Adipocyte (in vitro differentiated cells): Measurements from ENCODE around the gene MADD.

Experiments
- DNase-seq: peaks from one replicate; pipeline ENCODE4 v3.0.0-alpha.2; 2015; ENCODE audit warnings: low read depth
- H3K27me3 ChIP-seq: replicated peaks from 2 replicates; pipeline ENCODE4 v1.7.0; 2013; ENCODE audit warnings: mild to moderate bottlenecking, low read length, moderate library complexity; ENCODE audit not compliant: control insufficient read depth, insufficient read depth
- H3K36me3 ChIP-seq: 2 replicates; pipeline ENCODE4 v1.7.0; 2013; ENCODE audit warnings: low read length, mild to moderate bottlenecking, moderate library complexity; ENCODE audit not compliant: control insufficient read depth, insufficient read depth, severe bottlenecking
- H3K4me1 ChIP-seq: 2 replicates; pipeline ENCODE4 v1.7.0; 2013; ENCODE audit warnings: mild to moderate bottlenecking, low read length, moderate library complexity; ENCODE audit not compliant: control insufficient read depth, insufficient read depth
- H3K4me3 ChIP-seq: 2 replicates; pipeline ENCODE4 v1.7.0; 2013; ENCODE audit warnings: mild to moderate bottlenecking, low read length, moderate library complexity
- H3K9ac ChIP-seq: 2 replicates; pipeline ENCODE4 v1.7.0; 2013; ENCODE audit warnings: mild to moderate bottlenecking, low read length, moderate library complexity
- H3K9me3 ChIP-seq: 2 replicates; pipeline ENCODE4 v1.7.0; 2013; ENCODE audit warnings: mild to moderate bottlenecking, low read length, moderate library complexity; ENCODE audit not compliant: control insufficient read depth

MADD gene

DNA sequence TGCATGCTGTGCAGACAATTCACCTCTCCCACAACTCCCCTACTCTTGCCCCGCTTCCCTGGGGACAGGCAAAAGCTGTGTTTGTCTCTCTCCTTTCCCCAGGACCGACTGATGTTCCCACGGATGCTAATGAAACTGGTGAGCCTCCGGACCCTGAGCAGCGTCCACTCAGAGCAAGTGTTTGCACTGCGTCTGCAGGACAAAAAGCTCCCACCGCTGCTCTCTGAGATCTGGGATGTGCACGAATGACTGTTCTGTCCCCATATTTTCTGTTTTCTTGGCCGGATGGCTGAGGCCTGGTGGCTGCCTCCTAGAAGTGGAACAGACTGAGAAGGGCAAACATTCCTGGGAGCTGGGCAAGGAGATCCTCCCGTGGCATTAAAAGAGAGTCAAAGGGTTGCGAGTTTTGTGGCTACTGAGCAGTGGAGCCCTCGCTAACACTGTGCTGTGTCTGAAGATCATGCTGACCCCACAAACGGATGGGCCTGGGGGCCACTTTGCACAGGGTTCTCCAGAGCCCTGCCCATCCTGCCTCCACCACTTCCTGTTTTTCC is 1.4 kb upstream of the MADD start:
- Histone ChIP-seq H3K9me3 (no peaks in the 10 kb centered on the region), H3K27me3 (no peaks in the 10 kb centered on the region), H3K36me3 (peaks cover 39% of the 10 kb centered on the region), H3K9ac (peak overlapping the region; percentile 84), H3K4me3 (peak overlapping the region; percentile 80), H3K4me1 (peaks cover 45% of the 10 kb centered on the region)
- no peak for DNase-seq

DNA sequence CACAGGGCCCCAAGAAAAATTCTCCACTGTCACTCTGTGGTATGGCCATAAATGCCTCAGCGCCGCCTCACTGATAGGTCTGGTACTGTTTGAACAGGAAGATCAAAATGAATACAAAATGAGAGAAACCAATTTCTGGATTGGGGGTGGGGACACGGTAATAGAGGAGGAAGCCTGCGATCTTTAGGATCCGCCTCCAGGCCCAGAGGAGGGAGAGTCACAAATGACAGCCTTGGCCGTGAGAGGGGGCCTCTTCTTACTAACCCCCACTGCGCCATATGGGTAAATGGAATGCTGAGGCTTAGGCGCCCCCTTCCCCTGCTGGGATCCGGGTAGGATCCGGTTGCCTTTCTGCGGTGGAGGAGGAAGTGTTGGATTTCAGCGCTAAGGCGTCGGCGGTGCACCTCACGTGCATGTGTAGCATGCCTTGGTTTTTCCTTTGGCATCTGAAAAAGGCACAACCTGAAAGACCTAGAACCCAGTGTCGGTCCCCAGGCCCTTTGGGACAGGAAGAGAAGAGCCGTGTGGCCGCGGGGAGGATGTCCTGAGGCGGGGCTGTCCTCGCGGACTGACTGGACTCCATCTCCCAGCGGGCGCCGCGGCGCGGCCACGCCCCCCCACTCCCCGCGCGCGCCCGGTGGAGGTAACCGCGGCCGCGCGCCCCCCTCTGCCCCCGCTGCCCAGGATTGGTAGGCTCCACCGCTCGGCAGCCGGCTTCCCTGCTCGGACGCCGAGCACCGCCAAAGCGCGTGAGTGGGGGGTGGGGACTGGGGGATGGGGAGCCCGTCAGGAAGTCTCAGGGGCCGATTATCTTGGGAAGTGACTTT is 718 bp upstream of the MADD start:
- Histone ChIP-seq H3K27me3 (no peaks in the 10 kb centered on the region), H3K9ac (peak overlapping the region; percentile 87), H3K4me3 (peak overlapping the region; percentile 82), H3K36me3 (peaks cover 38% of the 10 kb centered on the region), H3K4me1 (peaks cover 44% of the 10 kb centered on the region), H3K9me3 (no peaks in the 10 kb centered on the region)
- DNase-seq: peak; percentile 93

DNA sequence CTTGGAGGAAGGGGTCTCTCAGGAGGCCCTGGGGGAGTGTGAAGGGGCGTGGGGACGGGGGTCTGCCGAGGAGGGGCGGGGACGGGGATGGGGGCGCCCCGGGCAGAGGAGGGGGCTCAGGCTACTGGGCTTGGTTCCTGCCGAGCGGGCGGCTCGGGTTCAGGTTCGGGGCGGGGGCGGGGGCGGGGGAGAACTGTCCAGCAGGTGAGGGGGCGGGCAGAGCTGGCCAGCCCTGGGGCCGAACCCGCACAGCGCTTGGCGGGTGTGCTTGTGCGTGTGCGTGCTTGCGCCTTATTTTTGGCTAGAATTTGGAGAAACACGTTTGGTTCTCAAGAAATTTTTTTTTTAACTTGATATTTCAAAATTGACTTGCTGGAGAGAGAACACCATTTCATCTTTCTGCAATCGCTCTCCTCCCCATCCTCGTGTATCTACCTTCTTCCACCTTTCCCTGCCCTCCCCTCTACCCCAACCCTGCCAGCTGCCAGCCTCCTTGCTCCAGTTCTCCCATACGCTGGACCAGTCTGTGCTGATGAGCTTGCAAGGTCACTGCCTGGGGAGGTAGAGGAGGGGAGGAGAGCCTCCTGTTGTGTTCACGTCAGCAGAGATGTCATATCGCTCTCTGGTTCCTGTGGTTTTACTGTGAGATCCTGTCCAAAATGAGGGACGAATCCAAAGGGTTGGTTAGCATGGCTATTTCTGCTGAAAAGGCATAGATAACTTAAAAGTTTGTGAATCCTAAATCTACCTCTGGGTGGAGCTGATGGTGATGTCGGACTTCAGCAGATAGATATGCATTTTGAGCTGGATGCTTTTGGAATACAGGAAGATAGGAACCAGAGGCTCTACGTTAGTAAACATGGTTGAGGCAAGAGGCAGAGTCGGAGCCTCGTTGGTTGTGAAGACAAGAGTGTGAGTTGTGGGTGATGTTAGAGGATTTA is 668 bp downstream of the MADD start:
- peaks cover 36% of the 10 kb centered on the region for H3K4me1 ChIP-seq
- DNase-seq: peak; percentile 55
- no peaks in the 10 kb centered on the region for H3K27me3 ChIP-seq
- peak overlapping the region; percentile 87 for H3K9ac ChIP-seq
- peak overlapping the region; percentile 82 for H3K4me3 ChIP-seq
- H3K36me3 ChIP-seq: peaks cover 44% of the 10 kb centered on the region
- H3K9me3 ChIP-seq: no peaks in the 10 kb centered on the region

DNA sequence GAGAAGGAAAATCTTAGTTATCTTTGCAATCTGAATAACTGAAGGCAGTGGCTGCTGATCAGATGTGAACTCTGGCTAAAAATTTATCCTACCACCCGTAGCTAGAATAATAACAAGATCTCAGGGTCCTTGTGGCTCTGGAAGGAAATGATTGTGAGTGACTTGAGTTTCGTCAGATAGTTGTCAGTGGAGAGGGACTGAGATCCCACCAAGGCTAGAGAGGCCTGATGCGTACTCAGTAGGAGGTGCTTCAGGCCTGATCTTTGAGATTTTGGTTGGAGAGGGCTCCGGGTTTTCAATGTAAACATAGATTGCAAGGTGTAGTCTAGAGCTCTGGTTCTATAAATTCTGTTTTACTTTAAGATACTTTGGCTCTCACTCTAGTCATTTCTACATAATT is 1.4 kb downstream of the MADD start:
- DNase-seq: no peak
- no peak overlapping the region for H3K9ac ChIP-seq
- peak overlapping the region; percentile 80 for H3K4me3 ChIP-seq
- no peaks in the 10 kb centered on the region for H3K27me3 ChIP-seq
- no peaks in the 10 kb centered on the region for H3K9me3 ChIP-seq
- H3K36me3 ChIP-seq: peaks cover 45% of the 10 kb centered on the region
- peaks cover 33% of the 10 kb centered on the region for H3K4me1 ChIP-seq

DNA sequence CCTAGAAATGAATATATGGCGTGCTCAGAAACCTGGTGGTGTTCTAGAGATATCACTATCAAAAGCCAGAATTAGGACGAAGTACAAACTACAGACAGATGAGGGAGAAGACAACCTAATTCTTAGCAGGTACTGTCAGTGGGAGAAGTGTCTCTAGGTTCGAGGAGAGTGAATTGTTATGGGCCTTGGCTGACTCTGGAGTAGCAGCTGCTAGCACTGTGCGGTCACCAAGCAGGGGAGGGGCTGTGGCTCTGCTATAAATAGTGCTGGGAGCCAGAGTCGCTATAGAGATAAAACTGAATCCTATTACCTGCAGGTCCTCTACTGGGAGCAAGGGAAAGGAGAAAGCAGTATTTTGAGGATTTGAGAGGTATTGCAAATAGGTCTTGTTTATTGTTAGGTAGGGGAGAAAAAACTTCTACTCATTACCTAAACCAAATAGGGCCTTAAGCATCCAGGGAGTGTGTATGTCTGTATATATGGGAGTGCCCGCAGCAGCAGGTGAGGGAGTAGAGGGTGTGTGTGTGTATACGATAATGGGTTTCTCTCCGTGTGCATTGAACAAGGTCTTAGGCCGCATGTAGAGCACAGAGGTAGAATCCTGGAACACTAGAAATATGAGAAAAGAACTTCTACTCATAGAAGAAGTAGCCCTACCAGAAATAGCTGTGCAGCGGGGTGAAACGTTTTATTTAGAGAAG is 2.2 kb downstream of the MADD start:
- Histone ChIP-seq H3K27me3 (no peaks in the 10 kb centered on the region), H3K9ac (no peak overlapping the region), H3K4me1 (peaks cover 33% of the 10 kb centered on the region), H3K36me3 (peaks cover 48% of the 10 kb centered on the region), H3K4me3 (no peak overlapping the region), H3K9me3 (no peaks in the 10 kb centered on the region)
- DNase-seq: no peak

DNA sequence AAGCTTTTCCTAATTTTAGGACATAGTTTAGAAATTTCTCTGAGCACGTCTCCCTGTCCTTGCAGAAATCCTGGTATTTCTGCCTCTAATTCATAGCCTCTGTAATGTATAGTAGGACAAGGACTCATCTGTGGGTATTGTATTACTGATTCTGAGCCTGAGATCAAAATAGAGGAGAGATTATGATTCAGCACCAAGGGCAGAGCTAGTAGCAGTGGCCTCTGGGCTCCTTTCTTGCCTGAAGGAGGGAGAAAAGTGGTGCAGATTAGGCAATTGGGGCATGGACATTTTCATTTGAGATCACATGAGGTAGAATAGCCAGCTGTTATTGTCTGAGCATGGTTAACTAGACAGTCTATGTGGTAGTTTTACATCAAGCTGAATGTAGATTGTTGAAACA is 2.8 kb downstream of the MADD start:
- peak; percentile 66 for DNase-seq
- Histone ChIP-seq H3K4me3 (no peak overlapping the region), H3K4me1 (peaks cover 38% of the 10 kb centered on the region), H3K9me3 (no peaks in the 10 kb centered on the region), H3K36me3 (peaks cover 49% of the 10 kb centered on the region), H3K27me3 (no peaks in the 10 kb centered on the region), H3K9ac (no peak overlapping the region)

DNA sequence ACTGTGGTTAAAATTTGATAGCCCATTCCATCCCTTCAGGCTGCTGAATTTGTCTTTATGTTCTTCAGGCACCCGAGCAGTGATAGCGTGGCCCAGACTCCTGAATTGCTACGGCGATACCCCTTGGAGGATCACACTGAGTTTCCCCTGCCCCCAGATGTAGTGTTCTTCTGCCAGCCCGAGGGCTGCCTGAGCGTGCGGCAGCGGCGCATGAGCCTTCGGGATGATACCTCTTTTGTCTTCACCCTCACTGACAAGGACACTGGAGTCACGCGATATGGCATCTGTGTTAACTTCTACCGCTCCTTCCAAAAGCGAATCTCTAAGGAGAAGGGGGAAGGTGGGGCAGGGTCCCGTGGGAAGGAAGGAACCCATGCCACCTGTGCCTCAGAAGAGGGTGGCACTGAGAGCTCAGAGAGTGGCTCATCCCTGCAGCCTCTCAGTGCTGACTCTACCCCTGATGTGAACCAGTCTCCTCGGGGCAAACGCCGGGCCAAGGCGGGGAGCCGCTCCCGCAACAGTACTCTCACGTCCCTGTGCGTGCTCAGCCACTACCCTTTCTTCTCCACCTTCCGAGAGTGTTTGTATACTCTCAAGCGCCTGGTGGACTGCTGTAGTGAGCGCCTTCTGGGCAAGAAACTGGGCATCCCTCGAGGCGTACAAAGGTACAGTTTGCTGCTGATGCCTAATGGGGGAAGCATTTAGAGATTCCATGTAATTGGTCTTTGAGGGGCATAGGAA is 4.7 kb downstream of the MADD start:
- H3K4me1 ChIP-seq: peaks cover 25% of the 10 kb centered on the region
- peaks cover 59% of the 10 kb centered on the region for H3K36me3 ChIP-seq
- DNase-seq: no peak
- H3K4me3 ChIP-seq: no peak overlapping the region
- H3K9me3 ChIP-seq: no peaks in the 10 kb centered on the region
- no peak overlapping the region for H3K9ac ChIP-seq
- H3K27me3 ChIP-seq: no peaks in the 10 kb centered on the region

DNA sequence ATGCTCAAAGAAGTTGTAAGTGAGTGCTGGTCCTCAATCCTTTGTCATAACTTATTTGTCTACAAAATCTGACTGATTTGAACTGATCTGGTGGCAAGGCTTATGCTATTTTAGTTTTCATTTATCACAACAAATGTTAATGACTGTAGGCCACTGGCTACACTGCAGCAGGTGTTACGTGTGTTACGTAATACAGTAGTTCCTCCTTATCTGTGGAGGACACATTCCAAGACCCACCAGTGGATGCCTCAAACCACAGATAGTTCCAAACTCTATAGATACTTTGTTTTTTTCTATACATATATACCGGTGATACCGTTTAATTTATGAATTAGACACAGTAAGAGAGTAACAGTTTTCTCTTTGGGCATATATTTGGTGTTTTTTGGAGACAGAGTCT is 7.0 kb downstream of the MADD start:
- Histone ChIP-seq H3K4me1 (peaks cover 15% of the 10 kb centered on the region), H3K4me3 (no peak overlapping the region), H3K9me3 (no peaks in the 10 kb centered on the region), H3K36me3 (peaks cover 81% of the 10 kb centered on the region), H3K27me3 (no peaks in the 10 kb centered on the region), H3K9ac (no peak overlapping the region)
- DNase-seq: no peak

DNA sequence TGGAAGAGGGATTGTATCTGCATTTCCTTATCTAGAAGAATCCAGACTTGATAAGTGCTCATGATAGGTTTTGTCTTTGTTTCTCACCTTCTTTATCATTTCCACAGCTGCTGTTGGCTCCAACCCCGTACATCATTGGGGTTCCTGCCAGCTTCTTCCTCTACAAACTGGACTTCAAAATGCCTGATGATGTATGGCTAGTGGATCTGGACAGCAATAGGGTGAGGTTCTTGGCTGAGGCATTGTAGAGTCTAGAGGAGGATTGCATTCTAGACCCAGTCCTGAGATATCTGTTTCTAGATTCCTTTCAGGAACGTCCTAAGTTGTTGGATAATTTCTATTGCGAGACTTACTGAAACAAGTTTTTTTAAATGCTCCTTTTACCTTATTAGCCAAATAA is 8.1 kb downstream of the MADD start:
- Histone ChIP-seq H3K9me3 (no peaks in the 10 kb centered on the region), H3K9ac (no peak overlapping the region), H3K27me3 (no peaks in the 10 kb centered on the region), H3K4me3 (no peak overlapping the region), H3K36me3 (peaks cover 90% of the 10 kb centered on the region), H3K4me1 (peaks cover 6% of the 10 kb centered on the region)
- no peak for DNase-seq

DNA sequence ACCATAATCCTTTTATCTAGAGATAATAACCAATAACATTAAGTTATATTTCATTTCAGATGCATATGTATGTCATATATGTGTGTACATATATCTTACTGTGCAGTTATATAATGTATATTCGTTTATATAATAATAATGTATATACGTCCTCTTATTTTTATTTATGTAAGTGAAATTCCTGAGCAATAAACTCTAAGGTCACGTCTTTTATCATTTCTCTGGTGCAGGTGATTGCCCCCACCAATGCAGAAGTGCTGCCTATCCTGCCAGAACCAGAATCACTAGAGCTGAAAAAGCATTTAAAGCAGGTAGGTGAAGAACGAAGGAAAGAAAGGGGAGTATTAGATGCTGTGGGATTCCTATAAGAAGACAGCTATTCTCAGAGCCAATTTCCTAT is 8.8 kb downstream of the MADD start:
- no peaks in the 10 kb centered on the region for H3K27me3 ChIP-seq
- peaks cover 94% of the 10 kb centered on the region for H3K36me3 ChIP-seq
- H3K4me1 ChIP-seq: peaks cover 6% of the 10 kb centered on the region
- no peak overlapping the region for H3K4me3 ChIP-seq
- no peak for DNase-seq
- H3K9me3 ChIP-seq: no peaks in the 10 kb centered on the region
- H3K9ac ChIP-seq: no peak overlapping the region
